NCI-H2081 (cell line): ENCODE measurements around the gene TMEM94.
"Not testable (repeated sequence)": the region's sequence is repeated elsewhere in the genome, so short reads cannot be mapped to it uniquely, and the experiment has no call there.

Experiments
- DNase-seq, 2 experiments: peaks; one replicate each; lab custom pipeline; 2025; lab: John Stamatoyannopoulos, UW

The TMEM94 gene

DNA sequence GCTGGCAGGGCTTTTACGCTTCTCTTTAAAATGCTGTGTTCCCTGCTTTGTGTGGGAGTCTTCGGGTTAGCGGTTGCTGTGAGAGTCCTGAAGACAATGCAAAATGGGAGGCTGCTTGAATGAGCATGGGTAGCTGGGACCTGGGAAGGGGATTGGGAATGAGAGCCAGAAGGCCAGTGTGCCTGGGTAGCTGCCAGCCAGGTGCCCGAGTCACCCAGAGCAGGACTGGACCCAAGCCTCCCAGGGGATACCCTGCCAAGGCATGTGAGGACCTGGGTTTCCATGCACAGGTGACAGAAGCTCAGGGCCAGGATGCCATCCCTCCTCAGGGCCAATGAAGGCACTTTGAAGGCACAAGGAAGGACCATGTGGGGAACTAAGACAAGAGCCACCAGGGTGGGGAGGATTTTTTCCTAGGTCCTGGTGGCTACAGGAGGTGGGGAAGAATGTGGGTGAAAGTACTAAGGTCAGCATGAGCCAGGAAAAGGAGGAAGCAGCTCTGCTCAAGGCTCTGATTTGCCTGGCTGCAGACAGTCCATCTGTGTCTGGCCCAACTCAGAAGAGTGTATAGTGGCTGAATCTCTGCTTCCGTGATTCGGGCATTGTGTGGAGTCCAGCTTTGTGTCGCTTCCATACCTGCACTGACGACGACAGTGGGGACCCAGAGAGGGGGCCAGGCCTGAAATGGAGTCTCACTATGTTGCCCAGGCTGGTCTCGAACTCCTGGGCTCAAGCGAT is 20.5 kb downstream of the TMEM94 start:
- DNase-seq = no peak

DNA sequence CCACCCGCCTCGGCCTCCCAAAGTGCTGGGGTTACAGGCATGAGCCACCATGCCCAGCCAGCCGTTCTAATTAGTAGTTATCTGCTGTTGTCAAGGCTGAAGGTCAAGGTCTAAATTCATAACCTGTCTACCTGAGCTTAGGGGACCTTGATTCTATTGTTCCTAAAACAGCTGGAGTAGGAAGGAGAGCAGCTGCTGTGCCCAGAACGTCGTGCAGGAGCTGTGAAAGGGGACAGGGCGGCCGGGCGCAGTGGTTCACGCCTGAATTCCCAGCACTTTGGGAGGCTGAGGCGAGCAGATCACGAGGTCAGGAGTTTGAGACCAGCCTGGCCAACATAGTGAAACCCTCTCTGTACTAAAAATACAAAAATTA is 21.0 kb downstream of the TMEM94 start:
- DNase-seq = not testable (repeated sequence)

DNA sequence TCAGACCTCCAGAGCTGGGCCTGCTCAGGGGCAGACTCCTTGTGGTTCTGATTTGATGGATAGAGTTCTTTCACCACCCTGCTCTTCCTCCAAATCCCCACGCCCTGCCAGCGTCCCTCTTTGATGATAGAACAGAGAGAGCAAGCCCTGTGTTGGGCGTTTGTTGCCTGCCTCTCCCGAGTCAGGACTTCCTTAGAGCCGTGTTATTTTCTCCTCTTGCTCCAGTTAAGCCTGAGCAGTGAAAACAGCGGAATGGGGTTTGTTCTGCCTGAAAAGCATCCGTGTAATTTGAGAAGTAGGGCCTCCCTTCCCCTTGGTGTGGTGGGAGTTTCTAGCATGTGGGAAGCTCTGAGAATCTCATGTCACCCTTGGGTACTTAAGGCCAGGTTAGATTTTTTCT is 22.1 kb downstream of the TMEM94 start:
- DNase-seq = no peak

DNA sequence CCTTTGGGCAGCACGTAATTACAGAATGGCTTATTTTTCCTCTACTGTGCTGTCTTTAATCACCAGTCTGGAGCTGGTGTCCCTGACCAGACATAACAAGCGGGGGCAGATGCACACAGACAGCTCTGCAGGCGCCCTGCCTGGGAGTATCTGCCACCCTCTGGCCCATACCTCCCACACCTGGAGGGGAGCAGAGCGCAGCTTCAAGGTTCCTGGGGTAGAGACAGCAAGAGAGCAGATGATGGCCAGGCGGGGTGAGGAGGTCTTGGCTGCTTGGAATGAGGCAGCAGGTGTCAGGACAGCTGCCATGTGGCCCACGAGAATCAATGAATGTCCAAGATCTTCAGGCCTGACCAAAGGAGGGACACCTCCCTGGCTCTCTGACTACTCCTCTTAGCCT is 23.8 kb downstream of the TMEM94 start:
- no peak for DNase-seq

DNA sequence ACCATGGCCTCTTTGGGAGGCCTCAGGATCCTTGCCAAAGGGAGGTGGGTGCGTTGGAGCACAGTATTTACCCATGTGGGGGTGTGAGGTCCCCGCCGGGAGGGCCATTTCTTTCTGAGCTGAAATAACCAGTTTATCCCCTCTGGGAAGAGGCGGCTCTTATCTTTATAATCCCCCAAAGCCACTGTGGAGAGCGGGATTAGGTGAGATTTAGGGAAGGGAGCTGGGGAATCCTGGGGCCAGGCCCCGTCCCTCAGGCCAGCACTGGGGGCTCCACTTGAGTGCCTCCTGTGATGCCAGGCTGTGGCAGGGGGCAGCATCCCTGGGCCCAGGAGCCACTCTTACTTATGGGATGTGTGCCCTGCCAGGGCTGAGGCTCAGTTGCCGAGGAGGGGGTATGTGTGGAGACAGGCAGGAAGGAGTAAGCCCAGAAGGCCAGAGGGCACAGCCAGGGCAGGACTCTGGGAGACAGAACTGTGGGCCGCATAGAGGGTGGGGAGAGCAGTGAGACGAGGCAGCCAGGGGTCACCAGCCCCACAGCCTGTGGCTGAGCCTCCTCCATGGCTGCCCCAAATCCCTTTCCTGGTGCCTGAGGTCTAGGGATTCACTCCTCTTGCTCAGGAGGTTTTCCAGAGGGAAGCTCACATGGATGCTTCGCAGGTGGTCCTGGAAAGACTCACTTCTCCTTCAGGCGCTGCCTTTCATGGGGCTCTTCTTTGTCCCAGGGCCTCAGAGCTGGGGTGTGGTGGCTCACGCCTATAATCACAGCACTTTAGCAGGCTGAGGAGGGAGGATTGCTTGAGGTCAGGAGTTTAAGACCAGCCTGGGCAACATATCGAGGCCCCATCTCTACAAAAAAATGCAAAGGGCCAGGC is 25.0 kb downstream of the TMEM94 start:
- DNase-seq = no peak

DNA sequence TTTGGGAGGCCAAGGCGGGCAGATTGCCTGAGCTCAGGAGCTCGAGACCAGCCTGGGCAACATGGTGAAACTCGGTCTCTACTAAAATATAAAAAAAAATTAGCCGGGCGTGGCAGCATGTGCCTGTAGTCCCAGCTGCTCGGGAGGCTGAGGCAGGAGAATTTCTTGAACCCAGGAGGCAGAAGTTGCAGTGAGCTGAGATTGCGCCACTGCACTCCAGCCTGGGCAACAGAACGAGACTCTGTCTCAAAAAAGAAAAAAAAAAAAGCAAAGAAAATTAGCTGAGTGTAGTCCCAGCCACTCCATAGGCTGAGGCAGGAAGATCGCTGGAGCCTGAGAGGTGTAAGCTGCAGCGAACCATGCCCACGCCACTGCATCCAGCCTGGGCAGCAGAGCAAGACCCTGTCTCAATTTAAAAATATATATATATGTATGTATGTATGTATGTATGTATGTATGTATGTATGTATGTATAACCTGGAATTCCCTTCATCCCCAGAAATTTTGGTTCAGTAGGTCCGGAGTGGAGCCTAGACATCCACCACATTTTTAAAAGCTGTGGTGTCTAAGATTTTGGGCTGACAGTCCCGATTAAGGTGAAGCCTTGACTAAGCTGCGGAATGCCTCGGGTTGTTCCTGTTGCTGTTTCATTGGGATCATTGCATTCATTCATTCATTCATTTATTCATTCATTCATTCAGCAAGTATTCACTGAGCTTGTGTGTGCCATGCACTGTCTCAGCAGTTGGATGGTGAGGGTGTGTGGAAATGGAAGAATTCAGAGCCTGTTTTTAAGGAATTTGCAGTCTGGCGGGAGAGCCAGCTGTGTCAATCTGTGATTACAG is 25.9 kb downstream of the TMEM94 start:
- DNase-seq = no peak

DNA sequence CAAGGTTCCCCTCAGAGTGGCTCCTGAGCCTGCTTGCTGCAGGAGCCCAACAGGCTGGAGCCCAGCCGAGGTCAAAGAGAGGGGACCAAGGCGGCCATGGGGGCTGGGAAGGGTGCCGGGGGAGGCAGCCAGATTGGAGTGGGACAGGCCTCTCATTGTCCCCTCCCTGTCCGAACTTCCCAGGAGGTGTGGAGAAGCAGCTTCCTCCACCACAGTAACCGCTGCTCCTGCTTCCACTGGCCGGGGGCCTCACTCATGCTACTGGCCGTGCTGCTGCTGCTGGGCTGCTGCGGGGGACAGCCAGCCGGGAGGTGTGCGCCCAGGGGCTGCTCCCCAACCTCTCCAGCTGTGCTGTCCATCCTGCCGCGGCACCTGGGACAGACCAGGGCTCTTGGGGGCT is 29.3 kb downstream of the TMEM94 start:
- no peak for DNase-seq

DNA sequence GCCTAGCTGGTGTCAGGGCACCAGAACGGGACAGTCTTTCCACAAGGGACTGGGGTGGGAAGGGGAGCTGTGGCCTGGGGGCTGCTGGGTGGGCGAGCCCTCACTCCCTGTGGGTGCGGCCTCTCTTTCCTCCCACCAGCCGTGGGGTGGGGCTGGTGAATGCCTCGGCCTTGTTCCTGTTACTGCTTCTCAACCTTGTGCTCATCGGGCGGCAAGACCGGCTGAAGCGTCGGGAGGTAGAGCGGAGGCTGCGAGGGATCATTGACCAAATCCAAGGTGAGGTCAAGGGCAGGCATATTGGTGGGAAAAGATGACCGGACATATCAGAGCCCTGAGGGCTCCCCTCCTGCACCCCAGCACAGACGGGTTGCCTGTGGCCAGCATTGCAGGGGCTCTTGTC is 29.7 kb downstream of the TMEM94 start:
- no peak for DNase-seq

DNA sequence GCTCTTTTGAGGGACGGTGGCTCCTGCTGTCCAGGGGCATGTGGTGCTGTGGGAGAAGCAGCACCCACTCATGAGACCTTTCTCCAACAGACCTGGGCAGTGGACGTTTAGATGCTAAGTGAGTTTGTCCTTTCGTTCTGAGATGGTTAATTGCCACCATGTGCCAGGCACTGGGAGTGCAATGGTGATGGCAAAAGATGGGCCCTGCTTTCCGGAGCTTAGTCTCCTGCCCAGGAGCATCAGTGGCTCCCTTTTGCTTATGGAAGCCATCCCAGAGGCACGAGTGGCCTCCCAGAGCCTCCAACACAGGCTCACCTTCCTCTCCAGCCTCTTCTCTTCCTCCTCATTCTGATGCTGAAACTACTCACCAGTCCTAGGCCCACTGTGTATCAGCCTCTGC is 30.5 kb downstream of the TMEM94 start:
- DNase-seq = no peak

DNA sequence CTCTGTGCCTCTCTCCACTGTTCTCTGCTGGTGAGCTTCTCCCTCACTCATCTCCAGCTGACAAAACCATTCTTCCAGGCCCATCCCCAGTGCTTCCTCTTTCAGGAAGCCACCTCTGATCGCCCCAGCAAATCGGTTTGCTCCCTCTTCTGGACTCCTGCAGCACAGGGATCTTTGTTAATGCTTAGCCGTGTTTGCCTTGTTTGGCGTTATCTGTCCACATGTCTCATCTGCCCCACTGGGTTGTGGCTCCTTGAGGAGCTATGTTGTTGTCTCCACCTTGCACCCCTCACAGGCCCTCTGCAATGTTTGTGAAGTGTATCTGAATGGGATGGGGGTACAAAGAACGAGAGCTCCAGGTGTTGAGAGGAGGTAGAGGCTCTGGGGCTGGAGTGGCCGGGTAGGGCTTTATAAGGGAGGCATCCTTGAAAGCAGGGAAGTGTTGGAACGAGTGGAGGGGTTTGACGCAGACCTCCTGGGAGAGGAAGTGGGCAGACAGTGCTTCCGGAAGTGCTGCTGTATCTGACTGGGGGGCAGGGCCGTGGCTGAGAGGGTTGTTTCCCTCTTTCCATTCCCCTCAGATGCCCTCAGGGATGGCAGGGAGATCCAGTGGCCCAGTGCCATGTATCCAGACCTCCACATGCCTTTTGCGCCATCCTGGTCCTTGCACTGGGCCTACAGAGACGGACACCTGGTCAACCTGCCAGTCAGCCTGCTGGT is 31.1 kb downstream of the TMEM94 start:
- DNase-seq = no peak

DNA sequence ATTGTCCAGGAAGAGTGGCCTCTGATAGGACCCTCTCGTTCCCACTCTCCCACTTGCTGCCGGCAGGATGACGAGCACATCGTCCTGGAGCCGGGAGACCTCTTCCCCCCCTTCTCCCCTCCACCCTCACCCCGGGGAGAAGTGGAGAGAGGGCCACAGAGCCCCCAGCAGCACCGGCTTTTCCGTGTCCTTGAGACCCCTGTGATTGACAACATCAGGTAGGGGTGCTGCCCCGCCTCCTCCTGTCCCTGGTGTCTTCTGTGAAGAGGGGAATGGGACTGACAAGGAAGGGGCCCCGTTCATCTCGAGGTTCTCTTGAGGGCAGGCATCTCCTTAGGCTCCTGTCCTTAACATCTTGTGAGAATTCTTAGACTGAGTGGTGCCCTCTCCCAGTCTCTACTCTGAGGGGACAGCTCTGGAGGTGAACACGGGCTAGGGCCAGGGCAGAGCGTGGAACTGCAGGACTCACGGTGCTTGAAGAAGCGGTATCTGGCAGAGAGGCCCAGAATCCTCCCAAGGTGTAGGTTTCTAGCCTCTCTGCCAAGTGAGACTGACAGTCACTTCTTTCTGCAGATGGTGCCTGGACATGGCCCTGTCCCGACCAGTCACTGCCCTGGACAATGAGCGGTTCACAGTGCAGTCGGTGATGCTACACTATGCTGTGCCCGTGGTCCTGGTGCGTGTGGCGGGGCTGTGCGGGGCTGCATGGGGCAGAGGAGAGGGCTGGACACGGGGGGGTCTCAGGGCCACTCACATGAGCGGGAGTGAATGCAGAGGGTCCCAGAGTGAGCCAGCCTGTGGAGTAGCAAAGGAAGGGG is 32.5 kb downstream of the TMEM94 start:
- no peak for DNase-seq

DNA sequence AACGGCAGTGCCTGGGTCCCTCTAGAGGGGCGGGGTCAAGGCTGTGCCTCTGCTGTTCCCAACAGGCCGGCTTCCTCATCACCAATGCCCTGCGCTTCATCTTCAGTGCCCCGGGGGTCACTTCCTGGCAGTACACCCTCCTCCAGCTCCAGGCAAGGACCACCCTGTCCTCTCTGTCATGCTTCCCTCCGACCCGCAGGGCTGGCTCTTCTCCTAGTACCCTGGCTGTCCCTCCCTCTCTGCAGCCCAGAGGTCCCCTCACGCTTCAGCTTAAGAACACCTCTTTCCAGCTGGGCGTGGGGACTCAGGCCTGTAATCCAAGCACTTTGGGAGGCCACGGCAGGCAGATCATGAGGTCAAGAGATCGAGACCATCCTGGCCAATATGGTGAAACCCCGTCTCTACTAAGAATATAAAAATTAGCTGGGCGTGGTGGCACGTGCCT is 33.1 kb downstream of the TMEM94 start:
- no peak for DNase-seq

DNA sequence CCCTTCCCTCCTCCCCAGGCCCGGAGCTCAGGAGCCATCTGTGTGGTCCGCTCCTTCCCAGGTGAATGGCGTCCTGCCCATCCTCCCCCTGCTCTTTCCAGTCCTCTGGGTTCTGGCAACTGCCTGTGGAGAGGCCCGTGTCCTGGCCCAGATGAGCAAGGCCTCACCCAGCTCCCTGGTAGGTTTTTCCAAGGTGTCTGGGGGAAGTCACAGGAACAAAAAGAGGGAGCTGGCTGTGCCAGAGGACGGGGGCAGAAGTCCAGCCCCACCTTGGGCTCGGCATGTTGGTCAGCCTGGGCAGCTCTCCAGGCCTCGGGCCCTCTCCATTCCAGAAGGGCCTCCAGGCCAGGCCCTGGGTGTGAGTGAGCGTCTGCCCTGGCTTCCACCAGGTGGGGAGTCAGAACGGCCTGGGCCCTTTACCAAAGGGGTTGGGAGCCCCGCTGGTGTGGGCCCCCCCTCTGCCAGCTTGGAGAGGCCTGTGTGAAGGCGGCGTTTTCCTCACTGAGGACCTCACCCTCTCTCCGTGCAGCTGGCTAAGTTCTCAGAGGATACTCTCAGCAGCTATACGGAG is 33.8 kb downstream of the TMEM94 start:
- no peak for DNase-seq

DNA sequence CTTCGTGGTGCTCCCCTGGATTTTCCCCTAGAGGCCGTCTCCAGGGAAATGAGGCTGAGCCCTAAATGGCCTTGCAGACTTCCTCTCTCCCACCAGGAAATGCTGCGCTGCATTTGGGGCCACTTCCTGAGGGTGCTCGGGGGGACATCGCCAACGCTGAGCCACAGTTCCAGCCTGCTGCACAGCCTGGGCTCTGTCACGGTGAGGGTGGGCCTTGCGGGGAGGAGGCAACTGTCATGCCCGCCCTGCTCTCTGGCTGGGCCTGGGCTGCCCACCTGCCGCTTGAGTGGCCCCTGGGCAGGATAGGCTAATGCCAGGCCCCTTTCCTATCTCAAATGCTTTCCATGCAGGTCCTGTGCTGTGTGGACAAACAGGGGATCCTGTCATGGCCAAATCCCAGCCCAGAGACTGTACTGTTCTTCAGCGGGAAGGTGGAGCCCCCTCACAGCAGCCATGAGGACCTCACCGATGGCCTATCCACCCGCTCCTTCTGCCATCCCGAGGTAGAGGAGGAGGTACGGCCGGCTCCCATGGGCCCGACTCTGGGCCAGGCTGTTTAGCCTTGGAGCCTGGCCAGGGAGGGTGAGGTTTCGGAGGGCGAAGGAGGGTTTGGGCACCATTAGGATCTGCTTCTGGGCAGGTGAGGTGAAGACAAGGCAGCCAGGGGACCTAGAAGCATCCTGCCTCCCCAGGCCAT is 34.7 kb downstream of the TMEM94 start:
- no peak for DNase-seq

DNA sequence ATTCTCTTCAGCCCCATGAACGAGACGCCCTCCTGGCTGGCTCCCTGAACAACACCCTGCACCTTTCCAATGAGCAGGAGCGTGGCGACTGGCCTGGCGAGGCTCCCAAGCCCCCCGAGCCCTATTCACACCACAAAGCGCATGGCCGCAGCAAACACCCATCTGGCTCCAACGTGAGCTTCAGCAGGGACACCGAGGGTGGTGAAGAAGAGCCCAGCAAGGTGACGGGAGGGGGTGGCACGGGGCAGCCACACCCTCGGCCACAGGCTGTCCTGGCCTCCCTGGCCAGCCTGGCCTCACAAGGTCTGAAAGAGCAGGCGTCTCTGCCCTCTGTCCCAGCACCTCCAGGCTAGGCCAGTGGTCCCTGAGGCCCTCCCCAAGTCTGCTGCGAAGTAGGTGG is 35.2 kb downstream of the TMEM94 start:
- DNase-seq = no peak

DNA sequence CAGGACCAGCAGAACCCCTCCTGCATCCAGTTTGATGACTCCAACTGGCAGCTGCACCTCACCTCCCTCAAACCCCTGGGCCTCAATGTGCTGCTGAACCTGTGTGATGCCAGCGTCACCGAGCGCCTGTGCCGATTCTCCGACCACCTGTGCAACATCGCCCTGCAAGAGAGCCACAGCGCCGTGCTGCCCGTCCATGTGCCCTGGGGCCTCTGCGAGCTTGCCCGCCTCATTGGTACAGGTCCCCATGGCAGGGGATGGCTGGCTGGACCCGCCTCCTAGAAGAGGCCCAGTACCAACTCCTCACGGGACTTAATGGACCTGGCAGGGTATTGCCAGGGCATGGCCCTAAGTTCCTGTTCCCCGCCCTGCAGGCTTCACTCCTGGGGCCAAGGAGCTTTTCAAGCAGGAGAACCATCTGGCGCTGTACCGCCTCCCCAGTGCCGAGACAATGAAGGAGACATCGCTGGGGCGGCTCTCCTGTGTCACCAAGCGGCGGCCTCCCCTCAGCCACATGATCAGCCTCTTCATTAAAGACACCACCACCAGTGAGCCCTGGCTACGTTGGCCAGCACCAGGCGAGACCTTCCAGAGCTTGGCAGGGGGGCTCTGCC is 36.2 kb downstream of the TMEM94 start:
- DNase-seq = no peak

DNA sequence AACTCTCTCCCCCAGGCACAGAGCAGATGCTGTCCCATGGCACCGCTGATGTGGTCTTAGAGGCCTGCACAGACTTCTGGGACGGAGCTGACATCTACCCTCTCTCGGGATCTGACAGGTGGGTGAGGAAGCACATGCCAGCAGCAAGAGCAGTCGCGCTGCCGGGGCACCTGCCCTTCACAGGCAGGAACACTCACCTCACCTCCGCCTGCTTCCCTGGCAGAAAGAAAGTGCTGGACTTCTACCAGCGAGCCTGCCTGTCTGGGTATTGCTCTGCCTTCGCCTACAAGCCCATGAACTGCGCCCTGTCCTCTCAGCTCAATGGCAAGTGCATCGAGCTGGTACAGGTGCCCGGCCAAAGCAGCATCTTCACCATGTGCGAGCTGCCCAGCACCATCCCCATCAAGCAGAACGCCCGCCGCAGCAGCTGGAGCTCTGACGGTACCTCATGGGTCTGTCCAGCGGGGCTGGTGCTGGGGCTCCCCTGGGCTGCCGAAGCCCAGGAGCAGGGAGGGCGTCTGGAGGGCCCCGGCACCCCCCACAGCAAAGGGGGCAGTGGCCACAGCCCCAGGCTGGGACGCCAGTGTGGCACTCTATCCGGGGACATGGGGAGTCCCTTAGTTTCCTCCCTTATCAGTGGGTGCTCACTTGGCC is 37.2 kb downstream of the TMEM94 start:
- DNase-seq = no peak

DNA sequence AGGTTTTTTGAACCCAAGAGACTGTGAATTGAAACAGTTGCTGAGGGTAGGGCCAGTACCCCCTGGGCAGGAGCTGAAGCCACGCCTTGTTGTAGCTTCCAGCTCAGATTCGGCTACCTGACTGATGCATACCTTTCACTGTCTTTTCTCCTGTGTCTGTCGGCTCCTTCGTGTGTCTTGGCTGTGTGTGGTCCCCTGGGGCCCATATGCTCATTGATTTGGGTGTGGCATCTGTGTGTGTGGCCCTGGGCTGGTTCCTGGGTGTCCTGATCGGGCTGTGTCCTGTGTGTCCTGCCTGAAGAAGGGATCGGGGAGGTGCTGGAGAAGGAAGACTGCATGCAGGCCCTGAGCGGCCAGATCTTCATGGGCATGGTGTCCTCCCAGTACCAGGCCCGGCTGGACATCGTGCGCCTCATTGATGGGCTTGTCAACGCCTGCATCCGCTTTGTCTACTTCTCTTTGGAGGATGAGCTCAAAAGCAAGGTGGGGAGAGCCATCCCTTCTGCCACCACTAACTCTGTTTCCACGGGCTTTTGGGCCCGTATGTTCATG is 38.0 kb downstream of the TMEM94 start:
- DNase-seq = no peak

DNA sequence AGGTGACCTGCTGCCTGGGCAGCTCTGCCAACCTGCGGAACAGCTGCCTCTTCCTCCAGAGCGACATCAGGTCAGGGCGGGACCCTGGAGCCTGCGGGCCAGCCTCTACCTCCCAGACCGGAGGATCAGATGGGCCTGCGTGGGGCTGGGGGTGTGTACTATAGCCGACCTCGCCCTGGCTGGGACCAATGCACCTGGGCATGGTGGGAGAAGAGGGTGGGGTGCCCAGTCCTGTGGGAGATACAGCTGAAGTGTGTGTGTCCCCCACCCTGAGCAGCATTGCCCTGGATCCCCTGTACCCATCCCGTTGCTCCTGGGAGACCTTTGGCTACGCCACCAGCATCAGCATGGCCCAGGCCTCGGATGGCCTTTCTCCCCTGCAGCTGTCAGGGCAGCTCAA is 39.6 kb downstream of the TMEM94 start:
- no peak for DNase-seq
